Lower leg skin (tissue), 4 donors: ENCODE data around the gene C12orf43. TPM values are rescaled to one million over a fixed set of nuclear protein-coding genes. Genes with fewer than 3 reads are reported as not detected.

ENCODE experiments used
- DNase-seq, 2 donors: peaks; one replicate each; pipeline ENCODE4 v3.0.0-alpha.2; 2019; ENCODE audit warnings: low spot score in 2 of 2
- H3K4me3 ChIP-seq: fragments of 200-600 bp; sonication (generic); 2 replicates; pipeline ENCODE4 v1.5.1; 2017; ENCODE audit warnings: mild to moderate bottlenecking, low read depth; ENCODE audit not compliant: poor library complexity, severe bottlenecking
- POLR2A ChIP-seq, 2 donors: fragments of 450-650 bp; IDR thresholded peaks; one replicate each; pipeline ENCODE4 v1.6.1; 2016 to 2017; ENCODE audit warnings: antibody characterized with exemption in 2 of 2, mild to moderate bottlenecking in 1 of 2, moderate library complexity in 1 of 2
- WGBS, 2 donors: methylation state at CpG; one replicate each; pipeline ENCODE4 v1.1.5; 2018; 5-methylcytosine and 5-hydroxymethylcytosine counted together
- intact Hi-C: fragments of 100-400 bp; cut with DNase I; formaldehyde crosslinking; loops from one replicate; pipeline ENCODE4 v1.15.0; 2023; ENCODE audit warnings: low total_unique reads
- total RNA-seq, 4 donors: library from RNA; depleted of rRNA; stranded (reverse); fragments of >200 nt; gene quantifications; one replicate each; pipeline ENCODE4 v1.1.0, GENCODE V29; 2016
- TF ChIP-seq, protein P1 (sequence below), 3 donors: fragments of 450-650 bp; IDR thresholded peaks; one replicate each; pipeline ENCODE4 v1.5.1; 2016; ENCODE audit warnings: antibody characterized with exemption in 3 of 3, mild to moderate bottlenecking in 3 of 3, moderate library complexity in 2 of 3

C12orf43 gene
- total RNA-seq, 4 donors from 2014 or later, result 4.3 to 8.9 (median 6.1) TPM

DNA sequence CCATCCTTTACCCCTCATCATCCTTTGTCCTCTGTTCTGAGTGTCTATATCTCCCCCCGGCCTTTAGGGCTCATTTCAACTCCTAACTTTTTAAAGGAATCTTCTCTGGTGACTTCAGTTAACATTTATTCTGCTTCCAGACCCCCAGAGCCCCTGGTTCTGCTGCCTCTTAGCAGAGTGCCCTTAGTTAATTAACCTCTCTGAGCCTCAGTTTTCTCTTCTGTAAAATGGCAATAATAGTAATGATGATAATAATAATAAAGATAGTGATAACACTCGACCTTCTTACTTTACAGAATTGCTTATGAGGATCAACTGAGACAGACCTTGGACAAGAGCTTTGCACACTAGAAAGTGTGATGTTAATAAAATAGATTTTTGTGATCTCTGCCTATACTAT lies 6.4 kb upstream of the C12orf43 start:
- TF ChIP-seq POLR2A (IDR thresholded peaks at IDR 0.05), result no peak
- TF ChIP-seq, protein P1, sequence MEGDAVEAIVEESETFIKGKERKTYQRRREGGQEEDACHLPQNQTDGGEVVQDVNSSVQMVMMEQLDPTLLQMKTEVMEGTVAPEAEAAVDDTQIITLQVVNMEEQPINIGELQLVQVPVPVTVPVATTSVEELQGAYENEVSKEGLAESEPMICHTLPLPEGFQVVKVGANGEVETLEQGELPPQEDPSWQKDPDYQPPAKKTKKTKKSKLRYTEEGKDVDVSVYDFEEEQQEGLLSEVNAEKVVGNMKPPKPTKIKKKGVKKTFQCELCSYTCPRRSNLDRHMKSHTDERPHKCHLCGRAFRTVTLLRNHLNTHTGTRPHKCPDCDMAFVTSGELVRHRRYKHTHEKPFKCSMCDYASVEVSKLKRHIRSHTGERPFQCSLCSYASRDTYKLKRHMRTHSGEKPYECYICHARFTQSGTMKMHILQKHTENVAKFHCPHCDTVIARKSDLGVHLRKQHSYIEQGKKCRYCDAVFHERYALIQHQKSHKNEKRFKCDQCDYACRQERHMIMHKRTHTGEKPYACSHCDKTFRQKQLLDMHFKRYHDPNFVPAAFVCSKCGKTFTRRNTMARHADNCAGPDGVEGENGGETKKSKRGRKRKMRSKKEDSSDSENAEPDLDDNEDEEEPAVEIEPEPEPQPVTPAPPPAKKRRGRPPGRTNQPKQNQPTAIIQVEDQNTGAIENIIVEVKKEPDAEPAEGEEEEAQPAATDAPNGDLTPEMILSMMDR (IDR thresholded peaks at IDR 0.05), result no peak
- no peak for DNase-seq
- 70 to 75% methylated on average over 2 of the region's 2 CpGs for WGBS, 2 donors
- intact Hi-C loops, result no loop called here
- H3K4me3 ChIP-seq, result no peak overlapping the region

DNA sequence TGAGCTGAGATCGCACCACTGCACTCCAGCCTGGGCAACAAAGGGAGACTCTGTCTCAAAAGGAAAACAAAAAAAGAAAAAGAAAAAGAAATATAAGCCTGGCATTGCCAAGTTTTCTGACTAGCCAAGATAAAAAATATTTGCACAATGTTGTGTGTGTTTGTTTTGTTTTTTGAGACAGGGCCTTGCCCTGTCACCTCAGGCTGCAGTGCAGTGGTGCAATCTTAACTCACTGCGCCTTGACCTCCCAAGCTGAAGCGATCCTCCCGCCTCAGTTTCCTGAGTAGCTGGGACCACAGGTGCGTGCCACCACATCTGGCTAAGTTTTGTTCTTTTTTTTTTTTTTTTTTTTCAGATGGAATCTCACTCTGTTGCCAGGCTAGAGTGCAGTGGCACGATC lies 5.5 kb upstream of the C12orf43 start:
- no peak for DNase-seq
- intact Hi-C loops, result no loop called here
- 87 to 88% methylated on average over 6 of the region's 6 CpGs for WGBS, 2 donors
- H3K4me3 ChIP-seq, result no peak overlapping the region
- no peak for TF ChIP-seq POLR2A (IDR thresholded peaks at IDR 0.05)
- TF ChIP-seq, protein P1 (IDR thresholded peaks at IDR 0.05), result no peak

DNA sequence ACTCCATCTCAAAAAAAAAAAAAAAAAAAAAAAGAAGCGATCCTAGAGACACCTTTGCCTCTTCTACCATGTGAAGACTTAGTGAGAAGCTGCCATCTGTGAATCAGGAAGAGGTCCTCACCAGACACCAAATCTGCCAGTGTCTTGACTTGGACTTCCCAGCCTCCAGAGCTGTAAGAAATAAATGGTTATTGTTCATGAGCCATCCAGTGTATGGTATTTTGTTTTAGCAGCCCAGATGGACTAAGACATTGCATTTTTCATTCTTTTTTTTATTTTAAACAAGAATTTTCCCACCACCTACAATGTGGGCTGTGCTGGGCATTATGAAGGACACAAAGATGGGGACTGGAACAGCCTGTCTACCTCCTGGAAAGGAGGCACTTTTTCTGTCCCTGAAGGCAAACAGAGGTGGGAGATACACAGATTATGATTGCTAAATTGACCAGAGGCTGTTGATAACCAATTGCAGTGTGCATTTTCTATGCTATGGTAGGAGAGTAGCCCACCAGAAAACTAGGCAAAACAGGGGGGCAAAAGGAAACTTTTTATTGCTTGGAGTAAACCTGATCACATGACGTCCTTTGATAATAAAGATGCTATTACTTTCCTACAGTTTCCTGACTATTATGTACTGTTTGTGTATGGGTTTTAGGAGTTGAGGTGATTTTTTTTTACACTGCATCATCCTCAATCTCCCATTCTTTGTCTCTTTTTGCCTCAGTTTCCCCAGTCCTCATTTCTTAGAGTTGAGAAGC lies 2.8 kb upstream of the C12orf43 start:
- H3K4me3 ChIP-seq, result no peak overlapping the region
- WGBS, 2 donors, result 84 to 96% methylated on average over 2 of the region's 2 CpGs
- DNase-seq, result no peak
- TF ChIP-seq POLR2A (IDR thresholded peaks at IDR 0.05), result no peak
- TF ChIP-seq, protein P1 (IDR thresholded peaks at IDR 0.05), result no peak
- intact Hi-C loops, result no loop called here

DNA sequence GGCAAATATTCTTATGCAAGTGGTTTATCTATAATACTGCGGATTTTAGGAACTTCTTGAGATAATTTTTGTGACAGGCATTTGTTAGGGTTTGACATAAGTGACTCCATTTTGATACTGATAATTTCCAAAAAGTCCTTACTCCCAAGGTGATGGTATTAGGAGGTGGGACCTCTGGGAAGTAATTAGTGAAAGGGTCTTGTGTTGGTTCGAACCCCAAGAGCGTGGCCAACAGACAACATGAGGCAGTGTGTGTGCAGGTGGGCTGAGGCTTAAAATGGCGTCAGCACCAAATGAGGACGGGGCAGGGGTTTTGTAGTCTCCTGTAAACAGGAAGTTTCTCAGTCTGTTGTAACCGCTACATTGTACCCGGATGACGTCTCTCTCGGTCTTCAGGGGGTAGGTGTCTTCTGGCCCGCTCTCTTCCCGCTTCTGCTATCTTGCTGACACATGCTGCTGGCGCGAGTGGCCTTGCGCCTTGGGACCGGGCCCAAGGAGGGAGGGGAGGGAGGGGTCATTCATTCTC lies 1.7 kb upstream of the C12orf43 start:
- intact Hi-C loops, result no loop called here
- 90 to 94% methylated on average over 15 of the region's 15 CpGs for WGBS, 2 donors
- H3K4me3 ChIP-seq, result no peak overlapping the region
- TF ChIP-seq POLR2A (IDR thresholded peaks at IDR 0.05), result no peak
- TF ChIP-seq, protein P1 (IDR thresholded peaks at IDR 0.05), result no peak
- no peak for DNase-seq

DNA sequence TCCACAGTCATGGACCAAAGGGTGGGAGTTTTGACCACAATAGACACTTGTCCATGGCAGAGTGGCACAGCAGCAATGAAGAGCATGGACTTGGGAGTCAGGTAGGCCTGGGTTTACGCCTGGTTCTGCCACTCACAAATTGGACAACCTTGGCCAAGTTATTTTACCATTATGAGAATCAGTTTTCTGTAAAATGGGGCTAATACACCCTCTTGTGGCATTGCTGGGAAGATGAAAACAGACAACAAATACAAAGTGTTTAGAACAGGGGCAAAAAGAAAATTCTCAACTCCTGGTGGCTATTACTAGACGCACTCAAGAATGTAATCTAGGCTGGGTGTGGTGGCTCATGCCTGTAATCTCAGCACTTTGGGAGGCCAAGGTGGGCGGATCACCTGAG lies 2.6 kb downstream of the C12orf43 start:
- 76 to 80% methylated on average over 3 of the region's 3 CpGs for WGBS, 2 donors
- no peak overlapping the region for H3K4me3 ChIP-seq
- intact Hi-C loops, result no loop called here
- DNase-seq, result no peak
- no peak for TF ChIP-seq POLR2A (IDR thresholded peaks at IDR 0.05)
- TF ChIP-seq, protein P1 (IDR thresholded peaks at IDR 0.05), result no peak
